DMS53 treated with DMSO at 0.1 percent for 48 hours (cell line): ENCODE measurements around the gene EPHA7.

Experiments used
- DNase-seq: peaks from one replicate; lab custom pipeline; 2025; ENCODE audit not compliant: unreplicated experiment; lab: John Stamatoyannopoulos, UW

EPHA7 gene

GRCh38 chr6:93259332-93259731, 160.0 kb downstream of the EPHA7 start:
- DNase-seq, result no peak

GRCh38 chr6:93252930-93253329, 166.4 kb downstream of the EPHA7 start:
- no peak for DNase-seq

GRCh38 chr6:93248631-93249030, 170.7 kb downstream of the EPHA7 start:
- DNase-seq, result no peak

GRCh38 chr6:93243231-93243778, 176.1 kb downstream of the EPHA7 start:
- no peak for DNase-seq

- no peak for DNase-seq
Observed at GRCh38 chr6:93242049-93242448, 177.3 kb downstream of the EPHA7 start.

- no peak for DNase-seq
Observed at GRCh38 chr6:93238632-93239031, 180.7 kb downstream of the EPHA7 start.

- DNase-seq, result no peak
Observed at GRCh38 chr6:93235775-93236174, 183.6 kb downstream of the EPHA7 start.

- no peak for DNase-seq
Observed at GRCh38 chr6:93226822-93227221, 192.5 kb downstream of the EPHA7 start.

GRCh38 chr6:93222071-93222851, 197.1 kb downstream of the EPHA7 start:
- DNase-seq, result no peak

- DNase-seq, result peak; percentile 23
Observed at GRCh38 chr6:93219447-93219846, 199.9 kb downstream of the EPHA7 start.

- no peak for DNase-seq
Observed at GRCh38 chr6:93218096-93218495, 201.3 kb downstream of the EPHA7 start.

- DNase-seq, result no peak
Observed at GRCh38 chr6:93213028-93213427, 206.3 kb downstream of the EPHA7 start.

GRCh38 chr6:93210908-93211307, 208.5 kb downstream of the EPHA7 start:
- DNase-seq, result no peak

- no peak for DNase-seq
Observed at GRCh38 chr6:93209358-93209757, 210.0 kb downstream of the EPHA7 start.

- no peak for DNase-seq
Observed at GRCh38 chr6:93196406-93196970, 222.9 kb downstream of the EPHA7 start.

- DNase-seq, result no peak
Observed at GRCh38 chr6:93194480-93194879, 224.9 kb downstream of the EPHA7 start.

GRCh38 chr6:93193868-93194267, 225.5 kb downstream of the EPHA7 start:
- DNase-seq, result no peak
